ENCODE measurements around the gene ZNF396.

ZNF396 gene

DNA sequence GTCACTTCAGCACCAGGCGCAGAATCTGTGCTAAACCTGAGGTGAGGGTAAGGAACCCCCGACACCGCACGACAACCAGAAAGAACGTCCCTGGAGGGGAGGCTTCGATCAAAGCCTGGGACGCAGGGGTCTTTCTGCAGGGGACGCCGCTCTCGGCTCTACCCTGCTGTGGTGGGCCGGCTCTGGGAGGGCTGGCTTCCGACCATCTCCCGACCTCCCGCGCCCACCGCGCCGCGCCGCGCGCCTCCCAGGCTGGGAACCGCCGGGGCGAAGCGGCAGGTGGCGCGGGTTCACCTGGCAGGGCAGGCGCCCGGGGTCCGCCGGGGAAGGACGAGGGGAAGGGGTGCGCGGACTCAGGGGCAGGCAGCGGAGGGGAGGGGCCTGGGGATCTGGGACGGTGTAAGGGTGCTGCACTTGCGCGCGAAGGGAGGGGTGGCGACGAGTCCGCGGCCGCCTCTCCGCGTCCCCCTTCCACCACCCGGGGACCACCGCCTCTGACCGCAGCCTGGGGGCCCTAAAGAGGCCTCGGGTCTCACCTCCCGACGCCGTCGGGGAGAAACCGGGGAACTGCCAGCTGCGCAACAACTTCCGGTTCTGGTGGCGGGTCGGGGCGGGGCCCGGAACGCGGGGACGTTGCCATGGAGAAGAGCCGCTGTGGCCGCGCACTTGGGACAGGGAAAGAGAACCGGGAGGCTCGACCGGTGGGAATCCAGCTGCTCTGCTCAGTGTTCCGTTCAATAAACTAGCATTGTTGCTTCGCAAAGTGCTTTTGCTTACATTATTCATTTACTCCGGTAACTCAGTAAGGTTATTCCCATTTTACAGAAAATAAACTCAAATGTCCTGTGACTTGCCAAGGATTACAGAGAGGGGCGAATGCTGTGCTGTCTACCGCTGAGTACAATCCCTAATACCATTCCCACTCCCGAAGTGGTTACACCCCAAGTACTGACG is at the start of gene ZNF396:
TSS of gene ZNF396 (minus strand) at position 596 of the 954 bp plus-strand sequence. CDS start 3,045 bp downstream, outside the sequence.
- DNase-seq (ENCODE audit: low read depth in 2 of 2): peak; percentile 33 to 60

DNA sequence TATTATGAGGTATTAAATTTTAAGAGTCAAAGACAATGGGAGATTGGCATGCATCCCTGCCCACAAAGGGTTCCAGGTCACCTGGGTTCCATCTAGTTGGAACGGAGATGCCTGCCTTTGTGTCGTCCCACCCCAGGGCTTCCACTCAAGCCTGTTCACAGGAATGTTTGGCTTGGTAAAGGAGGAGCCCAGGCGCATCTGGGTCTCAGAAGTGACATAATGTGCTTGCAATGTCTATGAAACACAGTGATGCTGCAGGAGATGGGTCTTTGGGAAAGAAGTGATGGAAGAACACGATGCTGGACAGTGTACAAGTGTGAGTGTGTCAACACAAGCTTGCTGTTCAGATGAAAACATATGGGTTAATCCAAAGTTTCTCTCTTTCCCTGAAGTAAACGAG is 49.6 kb upstream of the ZNF396 start:
- DNase-seq (ENCODE audit: low read depth in 2 of 2): no peak

- no peak for DNase-seq (ENCODE audit: low read depth in 2 of 2)
These were observed 47.2 kb upstream of the ZNF396 start for GRCh38 chr18:35424356-35424755.

- no peak for DNase-seq (ENCODE audit: low read depth in 2 of 2)
These were observed 45.1 kb upstream of the ZNF396 start for GRCh38 chr18:35422237-35422636.

- DNase-seq (ENCODE audit: low read depth in 2 of 2): no peak
These were observed 41.5 kb upstream of the ZNF396 start for GRCh38 chr18:35418610-35419009.

DNA sequence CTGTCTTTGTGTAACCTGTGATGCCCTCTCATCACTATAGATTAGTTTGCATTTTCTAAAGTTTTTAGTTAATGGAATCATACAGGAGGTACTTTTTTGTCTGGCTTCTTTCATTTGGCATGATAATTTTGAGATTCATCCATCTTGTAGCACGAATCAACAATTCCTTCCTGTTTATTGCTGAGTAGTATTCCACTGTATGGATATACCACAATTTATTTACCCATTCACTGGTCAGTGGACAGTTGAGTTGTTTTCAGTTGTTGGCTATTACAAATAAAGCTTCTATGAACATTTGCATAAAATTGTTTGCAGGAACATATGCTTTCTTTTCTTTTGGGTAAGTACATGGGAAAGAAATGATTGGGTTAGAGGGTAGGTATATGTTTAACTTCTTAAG is 40.1 kb upstream of the ZNF396 start:
- DNase-seq (ENCODE audit: low read depth in 2 of 2): no peak

DNA sequence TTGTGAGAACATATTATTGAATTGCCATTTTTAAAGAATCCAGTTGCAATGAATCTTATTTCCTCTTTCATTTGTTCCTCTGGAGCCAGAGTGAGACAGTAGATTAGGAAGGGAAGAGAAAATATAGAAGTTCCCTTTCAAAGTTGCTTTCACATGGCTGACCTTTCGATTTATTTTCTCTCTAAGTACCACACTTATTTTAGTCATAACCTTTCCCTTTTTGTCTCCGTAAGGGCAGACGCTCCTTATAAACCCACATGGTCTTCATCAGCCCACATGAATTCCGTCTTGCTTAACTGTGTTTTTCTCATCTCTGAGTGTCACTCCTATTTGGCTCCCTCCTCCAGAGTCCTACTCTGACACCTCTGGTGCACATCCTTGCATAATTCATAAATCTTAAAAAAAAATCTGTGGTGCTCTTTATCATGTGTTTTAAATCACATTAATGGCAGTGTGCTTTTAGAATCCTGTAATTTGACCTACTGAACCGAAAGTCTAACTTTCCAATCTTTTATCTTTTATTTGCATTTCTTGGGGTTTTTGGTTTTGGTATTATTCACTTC is 38.5 kb upstream of the ZNF396 start:
- no peak for DNase-seq (ENCODE audit: low read depth in 2 of 2)

- DNase-seq (ENCODE audit: low read depth in 2 of 2): no peak
These were observed 36.0 kb upstream of the ZNF396 start for GRCh38 chr18:35413163-35413511.

DNA sequence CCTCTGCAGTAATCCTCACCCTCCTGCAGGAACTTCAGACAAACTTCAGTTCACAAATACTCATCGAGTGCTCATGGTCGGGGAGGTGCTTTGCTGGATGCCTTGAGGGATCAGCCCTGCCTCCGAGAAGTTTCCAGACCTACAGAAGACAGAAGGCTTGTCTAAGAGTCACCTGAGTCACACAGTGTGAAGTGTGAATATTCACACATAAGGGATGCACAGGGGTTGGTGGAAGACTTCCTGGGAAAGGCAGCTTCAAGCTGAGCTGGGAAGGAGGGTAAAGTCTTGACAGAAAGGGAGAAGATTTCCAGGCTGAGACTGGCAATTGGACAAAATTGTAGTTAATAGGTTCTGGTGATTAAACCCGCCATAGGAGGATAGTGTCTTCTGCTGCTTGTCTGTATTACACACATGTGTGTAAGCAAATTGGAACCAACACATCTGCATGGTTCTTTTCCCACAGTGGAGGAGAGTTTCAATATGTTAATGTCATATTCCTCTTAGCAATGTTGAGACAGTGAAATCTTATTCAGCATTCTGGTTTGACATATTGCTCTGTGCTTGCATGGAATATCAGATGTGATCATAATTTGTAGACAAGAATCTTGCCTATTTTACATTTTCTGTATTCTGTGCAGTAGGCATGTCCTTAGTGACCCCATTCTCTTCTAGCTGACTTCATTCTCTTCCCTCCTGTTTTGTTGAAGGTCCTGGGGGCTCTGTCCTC is 34.7 kb upstream of the ZNF396 start:
- no peak for DNase-seq (ENCODE audit: low read depth in 2 of 2)

DNA sequence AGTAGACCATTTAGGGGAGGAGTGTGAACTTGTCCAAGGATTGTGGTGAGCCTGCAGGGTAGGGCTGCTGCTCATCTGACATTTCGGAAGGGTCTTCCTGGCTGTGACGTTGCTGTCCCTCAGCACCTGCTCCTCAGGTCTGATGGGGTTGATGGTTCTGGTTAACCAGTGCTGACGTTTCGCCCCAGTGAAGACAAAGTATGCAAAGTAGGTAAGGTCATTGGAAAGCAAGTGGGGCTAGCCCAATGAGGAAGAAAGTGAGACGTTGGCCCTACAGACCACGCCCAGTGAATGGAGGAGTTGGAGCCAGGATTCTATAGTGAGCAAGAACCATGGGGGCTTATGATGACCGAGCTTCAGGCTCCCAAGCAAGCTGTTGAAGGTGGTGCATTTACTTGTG is 33.4 kb upstream of the ZNF396 start:
- no peak for DNase-seq (ENCODE audit: low read depth in 2 of 2)

GRCh38 chr18:35409911-35410310 is 32.8 kb upstream of the ZNF396 start:
- DNase-seq (ENCODE audit: low read depth in 2 of 2): no peak

DNA sequence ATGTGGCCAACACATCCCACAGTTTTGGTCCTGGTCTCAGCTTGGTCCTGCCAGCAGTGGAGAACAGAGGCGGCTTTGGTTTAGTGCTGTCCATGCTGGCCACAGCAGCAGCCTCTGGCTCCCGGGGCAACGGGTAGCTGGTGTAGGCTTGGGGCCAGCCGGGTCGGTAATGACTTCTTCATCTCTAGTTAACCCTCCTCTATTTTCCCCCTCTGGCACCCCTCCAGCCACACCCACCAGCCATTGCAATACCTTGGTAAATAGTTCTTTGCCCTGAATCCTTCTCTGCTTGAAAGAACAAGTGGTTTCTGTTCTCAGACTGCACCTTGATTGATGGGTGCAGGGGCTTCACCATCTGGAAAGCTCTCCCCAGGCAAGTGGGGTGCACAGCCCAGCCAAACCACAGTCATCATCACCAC is 31.7 kb upstream of the ZNF396 start:
- DNase-seq (ENCODE audit: low read depth in 2 of 2): no peak

GRCh38 chr18:35407871-35408481 is 30.8 kb upstream of the ZNF396 start:
- peak in 1 of 2 donors; percentile 8 for DNase-seq (ENCODE audit: low read depth in 2 of 2)

- no peak for DNase-seq (ENCODE audit: low read depth in 2 of 2)
These were observed 29.5 kb upstream of the ZNF396 start for GRCh38 chr18:35406666-35407065.

GRCh38 chr18:35397976-35398375 is 20.8 kb upstream of the ZNF396 start:
- no peak for DNase-seq (ENCODE audit: low read depth in 2 of 2)

GRCh38 chr18:35393716-35394115 is 16.6 kb upstream of the ZNF396 start:
- no peak for DNase-seq (ENCODE audit: low read depth in 2 of 2)

DNA sequence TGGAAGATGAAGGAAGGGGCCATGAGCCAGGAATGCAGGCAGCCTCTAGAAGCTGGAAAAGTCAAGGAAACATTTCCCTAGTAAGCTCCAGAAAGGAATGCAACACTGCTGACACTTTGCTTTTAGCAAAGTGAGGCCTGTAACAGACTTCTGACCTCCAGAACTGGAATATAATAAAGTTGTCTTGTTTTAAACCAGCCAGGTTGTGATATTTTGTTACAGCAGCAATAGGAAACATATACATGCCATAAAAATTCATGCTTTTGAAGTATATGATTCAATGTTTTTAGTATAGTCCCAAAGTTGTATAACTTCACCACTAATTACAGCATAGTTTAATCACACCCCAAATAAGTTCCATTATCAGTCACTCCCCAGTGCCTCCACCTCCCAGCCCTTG is 15.2 kb upstream of the ZNF396 start:
- no peak for DNase-seq (ENCODE audit: low read depth in 2 of 2)

DNA sequence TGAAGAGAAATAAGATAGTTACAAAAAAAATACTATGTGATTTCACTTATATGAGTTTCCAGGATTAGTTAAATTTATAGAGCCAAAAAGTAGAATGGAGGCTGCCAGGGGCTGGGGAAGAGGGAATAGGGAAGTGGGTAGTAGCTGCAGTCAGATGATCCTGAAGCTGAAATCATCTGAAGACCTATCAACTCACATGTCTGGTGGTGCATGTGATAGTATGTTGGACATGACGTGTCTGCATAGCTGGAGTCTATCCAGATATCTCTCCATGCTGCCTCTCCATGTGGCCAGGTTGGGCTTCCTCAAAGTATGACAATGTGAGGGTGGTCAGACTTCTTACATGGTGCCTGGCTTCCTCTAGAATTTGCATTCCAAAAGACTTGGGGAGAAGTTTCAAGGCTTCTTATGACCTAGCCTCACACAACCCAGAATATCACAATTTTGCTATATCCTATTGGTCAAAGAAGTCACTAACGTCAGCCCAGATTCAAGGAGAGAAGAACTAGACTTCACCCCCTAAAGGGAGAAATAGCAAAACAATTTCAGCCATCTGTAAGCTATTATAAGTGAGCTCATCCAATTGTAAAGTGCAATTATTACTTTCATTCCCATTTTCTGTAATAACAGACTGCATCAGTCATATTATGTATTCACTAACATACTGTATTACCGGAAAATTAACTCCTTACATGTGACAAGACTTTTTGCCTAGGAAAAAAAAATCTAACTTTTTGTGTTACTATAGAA is 14.0 kb upstream of the ZNF396 start:
- DNase-seq (ENCODE audit: low read depth in 2 of 2): no peak

- DNase-seq (ENCODE audit: low read depth in 2 of 2): no peak
These were observed 12.0 kb upstream of the ZNF396 start for GRCh38 chr18:35389095-35389618.

- no peak for DNase-seq (ENCODE audit: low read depth in 2 of 2)
These were observed 10.0 kb upstream of the ZNF396 start for GRCh38 chr18:35387152-35387571.

DNA sequence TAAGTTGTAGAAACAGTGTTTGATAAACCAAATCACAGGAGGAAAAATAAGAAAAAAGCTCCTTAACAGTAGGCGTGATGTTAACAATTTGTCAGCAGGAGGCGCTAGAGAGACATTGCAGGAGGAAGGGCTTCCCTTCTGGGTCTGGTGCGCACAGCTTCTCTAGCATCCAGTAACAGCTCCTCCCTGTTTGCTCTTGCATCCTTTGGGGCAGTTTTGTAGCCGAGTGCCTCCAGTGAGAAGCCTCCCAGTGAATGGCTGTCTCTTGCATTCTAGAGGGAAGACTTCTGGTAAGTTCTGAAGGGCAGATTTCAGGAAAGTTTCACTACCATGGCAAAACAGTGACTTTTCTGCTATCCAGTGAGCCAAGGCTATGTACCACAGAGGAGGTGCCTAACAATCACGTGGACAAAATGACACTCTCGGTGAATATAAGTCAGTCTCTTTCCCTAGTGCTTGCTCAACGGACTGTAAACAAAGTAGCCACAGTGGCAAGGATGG is 9.5 kb upstream of the ZNF396 start:
- peak; percentile 29 to 33 for DNase-seq (ENCODE audit: low read depth in 2 of 2)

All from stimulated activated CD4-positive, alpha-beta T cell treated with anti-CD3 and anti-CD28 coated beads, Interleukin-15, amount 100 ng/mL, for 48 hours (primary cell).